HEK293 (cell line): ENCODE results near the gene KMO.

Experiments
- CTCF ChIA-PET: fragments of 350-600 bp; formaldehyde crosslinking; extraction: SDS; loops from one replicate; lab custom pipeline; 2021; ENCODE audit warnings: antibody characterized with exemption; lab: Yijun Ruan, JAX
- POLR2A ChIA-PET: fragments of 300-600 bp; formaldehyde crosslinking; extraction: SDS; loops from one replicate; lab custom pipeline; 2020; ENCODE audit warnings: antibody characterized with exemption, inconsistent platforms; lab: Yijun Ruan, JAX
- H3K27ac ChIP-seq: fragments of 200-500 bp; sonication (Bioruptor generic); 2 replicates; pipeline ENCODE4 v1.5.1; 2014; ENCODE audit warnings: low read depth, low read length, control low read depth, inconsistent platforms; ENCODE audit errors: extremely low read depth
- H3K36me3 ChIP-seq, 2 experiments: fragments of 200-500 bp in 1 of 2; sonication (Bioruptor generic) in 1 of 2; 1 replicate in 1 of 2; 2 replicates in 1 of 2; pipeline ENCODE4 v1.5.1; 2014 to 2017; ENCODE audit warnings: inconsistent platforms in 2 of 2, low read length in 2 of 2; ENCODE audit not compliant: control insufficient read depth in 2 of 2, insufficient read depth in 1 of 2
- H3K4me1 ChIP-seq: fragments of 200-500 bp; sonication (Bioruptor generic); 2 replicates; pipeline ENCODE4 v1.5.1; 2014; ENCODE audit warnings: mild to moderate bottlenecking, low read length, inconsistent platforms; ENCODE audit not compliant: control insufficient read depth, insufficient read depth
- H3K4me3 ChIP-seq: 2 replicates; pipeline ENCODE4 v1.5.1; 2011; ENCODE audit warnings: low read depth, mild to moderate bottlenecking, control low read depth, low read length, moderate library complexity
- H3K9me3 ChIP-seq: fragments of 200-500 bp; sonication (Bioruptor generic); 2 replicates; pipeline ENCODE4 v1.5.1; 2014; ENCODE audit warnings: low read depth, low read length, inconsistent platforms; ENCODE audit not compliant: control insufficient read depth, insufficient read depth
- FEZF1 ChIP-seq: fragments of 450-650 bp; formaldehyde crosslinking; IDR thresholded peaks from 2 replicates; pipeline ENCODE4 v1.5.1; 2016; ENCODE audit warnings: missing biosample characterization, missing genetic modification characterization
- KLF1 ChIP-seq: fragments of 450-650 bp; formaldehyde crosslinking; IDR thresholded peaks from 2 replicates; pipeline ENCODE4 v1.5.1; 2016; ENCODE audit warnings: missing biosample characterization, missing genetic modification characterization
- KLF16 ChIP-seq: fragments of 450-650 bp; formaldehyde crosslinking; IDR thresholded peaks from 2 replicates; pipeline ENCODE4 v1.5.1; 2017; ENCODE audit warnings: missing biosample characterization, missing genetic modification characterization
- KLF7 ChIP-seq: fragments of 450-650 bp; formaldehyde crosslinking; IDR thresholded peaks from 2 replicates; pipeline ENCODE4 v1.5.1; 2016; ENCODE audit warnings: missing biosample characterization, missing genetic modification characterization, borderline replicate concordance
- PRDM10 ChIP-seq: fragments of 450-650 bp; formaldehyde crosslinking; IDR thresholded peaks from 2 replicates; pipeline ENCODE4 v1.5.1; 2016; ENCODE audit warnings: missing biosample characterization, missing genetic modification characterization
- PRDM4 ChIP-seq: fragments of 450-650 bp; formaldehyde crosslinking; IDR thresholded peaks from 2 replicates; pipeline ENCODE4 v1.5.1; 2017; ENCODE audit warnings: missing biosample characterization, missing genetic modification characterization
- ZBTB8A ChIP-seq: fragments of 450-650 bp; formaldehyde crosslinking; IDR thresholded peaks from 2 replicates; pipeline ENCODE4 v1.5.1; 2016; ENCODE audit warnings: missing biosample characterization, missing genetic modification characterization
- ZNF121 ChIP-seq: fragments of 450-650 bp; formaldehyde crosslinking; IDR thresholded peaks from 2 replicates; pipeline ENCODE4 v1.5.1; 2016; ENCODE audit warnings: missing biosample characterization, missing genetic modification characterization
- ZNF133 ChIP-seq: fragments of 450-650 bp; formaldehyde crosslinking; IDR thresholded peaks from 2 replicates; pipeline ENCODE4 v1.5.1; 2016; ENCODE audit warnings: missing biosample characterization, missing genetic modification characterization
- ZNF138 ChIP-seq: fragments of 450-650 bp; formaldehyde crosslinking; IDR thresholded peaks from 2 replicates; pipeline ENCODE4 v1.5.1; 2016; ENCODE audit warnings: missing biosample characterization, missing genetic modification characterization, borderline replicate concordance
- ZNF19 ChIP-seq: fragments of 450-650 bp; formaldehyde crosslinking; IDR thresholded peaks from 2 replicates; pipeline ENCODE4; 2016; ENCODE audit warnings: missing biosample characterization, missing genetic modification characterization, low read depth
- ZNF2 ChIP-seq: fragments of 450-650 bp; formaldehyde crosslinking; IDR thresholded peaks from 2 replicates; pipeline ENCODE4 v1.5.1; 2016; ENCODE audit warnings: missing biosample characterization, missing genetic modification characterization
- ZNF223 ChIP-seq: fragments of 450-650 bp; formaldehyde crosslinking; IDR thresholded peaks from 2 replicates; pipeline ENCODE4 v1.5.1; 2016; ENCODE audit warnings: missing biosample characterization, missing genetic modification characterization
- ZNF280C ChIP-seq: fragments of 450-650 bp; formaldehyde crosslinking; IDR thresholded peaks from 2 replicates; pipeline ENCODE4 v1.5.1; 2016; ENCODE audit warnings: missing biosample characterization, missing genetic modification characterization
- ZNF350 ChIP-seq: fragments of 450-650 bp; formaldehyde crosslinking; IDR thresholded peaks from 2 replicates; pipeline ENCODE4 v1.5.0; 2017; ENCODE audit warnings: missing biosample characterization, mild to moderate bottlenecking, missing genetic modification characterization
- ZNF362 ChIP-seq: fragments of 450-650 bp; formaldehyde crosslinking; IDR thresholded peaks from 2 replicates; pipeline ENCODE4 v1.5.1; 2016; ENCODE audit warnings: missing biosample characterization, missing genetic modification characterization
- ZNF398 ChIP-seq: fragments of 450-650 bp; formaldehyde crosslinking; IDR thresholded peaks from 2 replicates; pipeline ENCODE4 v1.5.1; 2017; ENCODE audit warnings: missing biosample characterization, missing genetic modification characterization
- ZNF423 ChIP-seq: fragments of 450-650 bp; formaldehyde crosslinking; IDR thresholded peaks from 2 replicates; pipeline ENCODE4 v1.5.1; 2016; ENCODE audit warnings: missing biosample characterization, missing genetic modification characterization
- ZNF48 ChIP-seq: fragments of 450-650 bp; formaldehyde crosslinking; IDR thresholded peaks from 2 replicates; pipeline ENCODE4 v1.5.1; 2016; ENCODE audit warnings: missing biosample characterization, missing genetic modification characterization
- ZNF488 ChIP-seq: fragments of 450-650 bp; formaldehyde crosslinking; IDR thresholded peaks from 2 replicates; pipeline ENCODE4 v1.5.1; 2016; ENCODE audit warnings: missing biosample characterization, missing genetic modification characterization
- ZNF548 ChIP-seq: fragments of 450-650 bp; formaldehyde crosslinking; IDR thresholded peaks from 2 replicates; pipeline ENCODE4 v1.5.1; 2016; ENCODE audit warnings: missing biosample characterization, missing genetic modification characterization
- ZNF571 ChIP-seq: fragments of 450-650 bp; formaldehyde crosslinking; IDR thresholded peaks from 2 replicates; pipeline ENCODE4 v1.5.0; 2017; ENCODE audit warnings: missing biosample characterization, missing genetic modification characterization
- ZNF596 ChIP-seq: fragments of 450-650 bp; IDR thresholded peaks from 2 replicates; pipeline ENCODE4 v1.5.0; 2018; ENCODE audit warnings: missing biosample characterization, mild to moderate bottlenecking, missing genetic modification characterization, moderate library complexity
- ZNF707 ChIP-seq: fragments of 450-650 bp; formaldehyde crosslinking; IDR thresholded peaks from 2 replicates; pipeline ENCODE4 v1.5.1; 2016; ENCODE audit warnings: missing biosample characterization, missing genetic modification characterization

KMO gene

GRCh38 chr1:241485554-241485992 lies 46.6 kb upstream of the KMO start:
- TF ChIP-seq ZNF571 (tag by site-specific recombination), result no peak
- no peak for TF ChIP-seq KLF16 (tag by site-specific recombination)
- no peak for TF ChIP-seq ZBTB8A (tag by site-specific recombination)
- no peak for TF ChIP-seq KLF1 (tag by site-specific recombination)
- no peak for TF ChIP-seq ZNF223
- TF ChIP-seq ZNF280C (tag by site-specific recombination), result no peak
- no peak for TF ChIP-seq ZNF707 (tag by site-specific recombination)
- no peak for TF ChIP-seq ZNF548 (tag by site-specific recombination)
- no peak for TF ChIP-seq PRDM4 (tag by site-specific recombination)
- TF ChIP-seq ZNF596 (tag by site-specific recombination), result no peak
- TF ChIP-seq ZNF133 (tag by site-specific recombination), result no peak
- no peak for TF ChIP-seq ZNF138 (tag by site-specific recombination)
- Histone ChIP-seq H3K27ac (no peak overlapping the region), H3K4me1 (no peaks in the 10 kb centered on the region), H3K4me3 (no peak overlapping the region), H3K9me3 (no peaks in the 10 kb centered on the region), H3K36me3 (no peaks in the 10 kb centered on the region)
- POLR2A ChIA-PET, result no interaction called here
- CTCF ChIA-PET, result interaction anchor here (1.2 to 1.3 kb wide), 2 partner anchors 11 to 598 kb away, joined by 3 to 4 read pairs; no protein-coding TSS in a partner anchor

- CTCF ChIA-PET, result no interaction called here
- Histone ChIP-seq H3K4me3 (no peak overlapping the region), H3K4me1 (no peaks in the 10 kb centered on the region), H3K9me3 (no peaks in the 10 kb centered on the region), H3K27ac (no peak overlapping the region), H3K36me3 (no peaks in the 10 kb centered on the region)
- POLR2A ChIA-PET, result no interaction called here
- TF ChIP-seq ZNF398 (tag by site-specific recombination) (no peak), ZNF488 (tag by site-specific recombination) (no peak), ZNF19 (tag by site-specific recombination) (no peak), ZNF362 (no peak), FEZF1 (tag by site-specific recombination) (no peak), ZNF48 (tag by site-specific recombination) (no peak), PRDM10 (no peak), ZNF423 (tag by site-specific recombination) (no peak), ZNF548 (tag by site-specific recombination) (no peak), ZNF2 (tag by site-specific recombination) (no peak), ZNF350 (no peak), ZNF121 (no peak), KLF7 (tag by site-specific recombination) (no peak)
Measured at GRCh38 chr1:241488739-241489138, 43.4 kb upstream of the KMO start.
